ENCODE data around the gene ALDH2. TPM values are rescaled to one million over a fixed set of nuclear protein-coding genes. Genes with fewer than 3 reads are reported as not detected.
A peak's percentile ranks its signal among the peaks of the same experiment; 100 is the strongest.

The ALDH2 gene
- total RNA-seq, 2 donors from 2014 or later, result 76.6 to 91.4 TPM

DNA sequence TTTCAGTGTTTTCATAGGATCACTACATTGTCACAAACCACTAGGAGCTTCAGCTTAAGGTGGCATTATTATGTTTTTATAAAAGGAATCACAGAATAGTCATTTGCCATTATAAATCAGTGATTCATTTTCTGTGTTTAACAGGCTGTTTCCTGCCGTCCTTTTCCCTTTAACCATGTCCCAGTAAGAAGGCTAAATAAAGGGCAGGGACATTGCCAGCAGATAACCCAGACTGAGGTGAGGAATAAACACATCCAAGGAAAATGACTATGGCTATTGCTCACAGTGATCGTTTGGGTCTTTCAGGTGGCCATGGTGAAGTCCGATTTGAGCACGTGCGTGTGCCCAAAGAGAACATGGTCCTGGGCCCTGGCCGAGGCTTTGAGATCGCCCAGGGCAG is 17.9 kb upstream of the ALDH2 start:
- H3K27me3 Mint-ChIP-seq (ENCODE audit: insufficient read depth), result no peaks in the 10 kb centered on the region

DNA sequence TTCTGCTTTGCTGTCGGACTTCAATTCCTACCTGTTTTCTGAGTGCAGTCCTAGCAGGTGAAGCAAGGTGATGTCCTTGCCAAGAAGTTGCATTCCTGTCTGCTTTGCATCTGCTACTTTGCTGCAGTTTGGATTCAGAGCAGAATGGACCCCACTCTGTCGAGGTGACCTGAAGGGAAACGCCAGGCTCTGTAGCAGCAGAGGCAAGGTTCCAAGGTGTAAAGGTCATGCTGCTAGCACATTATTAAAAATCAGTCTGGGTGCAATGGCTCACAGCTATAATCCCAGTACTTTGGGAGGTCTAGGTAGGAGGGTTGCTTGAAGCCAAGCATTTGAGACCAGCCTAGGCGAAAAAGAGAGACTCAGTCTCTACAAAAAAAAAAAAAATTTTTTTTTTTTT is 17.3 kb upstream of the ALDH2 start:
- Histone ChIP-seq H3K27me3 (ENCODE audit: control insufficient read depth, insufficient read depth, low read length, poor library complexity, severe bottlenecking) (no peaks in the 10 kb centered on the region), H3K27ac (ENCODE audit: low read depth, low read length) (no peak overlapping the region), H3K4me3 (ENCODE audit: low read length) (no peak overlapping the region), H3K36me3 (ENCODE audit: control insufficient read depth, insufficient read depth, low read length) (peaks cover 24% of the 10 kb centered on the region), H3K9me3 (ENCODE audit: control insufficient read depth, low read length) (no peaks in the 10 kb centered on the region), H3K9ac (ENCODE audit: extremely low read depth, low read length, poor library complexity, severe bottlenecking) (no peak overlapping the region), H3K4me1 (ENCODE audit: control insufficient read depth, insufficient read depth, low read length) (peaks cover 9% of the 10 kb centered on the region)
- H3K36me3 Mint-ChIP-seq (ENCODE audit: low read depth), result peaks cover 41% of the 10 kb centered on the region
- no peak overlapping the region for H3K4me3 Mint-ChIP-seq
- H3K27ac Mint-ChIP-seq, result no peak overlapping the region
- H3K4me1 Mint-ChIP-seq, result peaks cover 10% of the 10 kb centered on the region
- TF ChIP-seq, protein P1, sequence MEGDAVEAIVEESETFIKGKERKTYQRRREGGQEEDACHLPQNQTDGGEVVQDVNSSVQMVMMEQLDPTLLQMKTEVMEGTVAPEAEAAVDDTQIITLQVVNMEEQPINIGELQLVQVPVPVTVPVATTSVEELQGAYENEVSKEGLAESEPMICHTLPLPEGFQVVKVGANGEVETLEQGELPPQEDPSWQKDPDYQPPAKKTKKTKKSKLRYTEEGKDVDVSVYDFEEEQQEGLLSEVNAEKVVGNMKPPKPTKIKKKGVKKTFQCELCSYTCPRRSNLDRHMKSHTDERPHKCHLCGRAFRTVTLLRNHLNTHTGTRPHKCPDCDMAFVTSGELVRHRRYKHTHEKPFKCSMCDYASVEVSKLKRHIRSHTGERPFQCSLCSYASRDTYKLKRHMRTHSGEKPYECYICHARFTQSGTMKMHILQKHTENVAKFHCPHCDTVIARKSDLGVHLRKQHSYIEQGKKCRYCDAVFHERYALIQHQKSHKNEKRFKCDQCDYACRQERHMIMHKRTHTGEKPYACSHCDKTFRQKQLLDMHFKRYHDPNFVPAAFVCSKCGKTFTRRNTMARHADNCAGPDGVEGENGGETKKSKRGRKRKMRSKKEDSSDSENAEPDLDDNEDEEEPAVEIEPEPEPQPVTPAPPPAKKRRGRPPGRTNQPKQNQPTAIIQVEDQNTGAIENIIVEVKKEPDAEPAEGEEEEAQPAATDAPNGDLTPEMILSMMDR (conservative IDR thresholded peaks at IDR 0.05), result no peak
- 86 to 94% methylated on average over 3 to 4 of the region's 4 CpGs for WGBS, 2 experiments (ENCODE audit: insufficient coverage in 1 of 2, insufficient read length in 1 of 2)
- no peaks in the 10 kb centered on the region for H3K9me3 Mint-ChIP-seq
- H3K27me3 Mint-ChIP-seq (ENCODE audit: insufficient read depth), result no peaks in the 10 kb centered on the region
- DNase-seq, result peak; percentile 29

More for the DNA sequence above, 17.9 kb upstream of the ALDH2 start:
- Histone ChIP-seq H3K9ac (ENCODE audit: extremely low read depth, low read length, poor library complexity, severe bottlenecking) (no peak overlapping the region), H3K4me3 (ENCODE audit: low read length) (no peak overlapping the region), H3K4me1 (ENCODE audit: control insufficient read depth, insufficient read depth, low read length) (peaks cover 9% of the 10 kb centered on the region), H3K36me3 (ENCODE audit: control insufficient read depth, insufficient read depth, low read length) (peaks cover 24% of the 10 kb centered on the region), H3K9me3 (ENCODE audit: control insufficient read depth, low read length) (no peaks in the 10 kb centered on the region), H3K27me3 (ENCODE audit: control insufficient read depth, insufficient read depth, low read length, poor library complexity, severe bottlenecking) (no peaks in the 10 kb centered on the region), H3K27ac (ENCODE audit: low read depth, low read length) (no peak overlapping the region)
- no peak overlapping the region for H3K27ac Mint-ChIP-seq
- TF ChIP-seq, protein P1 (conservative IDR thresholded peaks at IDR 0.05), result no peak
- no peaks in the 10 kb centered on the region for H3K9me3 Mint-ChIP-seq
- peaks cover 10% of the 10 kb centered on the region for H3K4me1 Mint-ChIP-seq
- DNase-seq, result no peak
- H3K4me3 Mint-ChIP-seq, result no peak overlapping the region
- WGBS, 2 experiments (ENCODE audit: insufficient coverage in 1 of 2, insufficient read length in 1 of 2), result 91 to 92% methylated on average over 7 of the region's 7 CpGs
- H3K36me3 Mint-ChIP-seq (ENCODE audit: low read depth), result peaks cover 46% of the 10 kb centered on the region

DNA sequence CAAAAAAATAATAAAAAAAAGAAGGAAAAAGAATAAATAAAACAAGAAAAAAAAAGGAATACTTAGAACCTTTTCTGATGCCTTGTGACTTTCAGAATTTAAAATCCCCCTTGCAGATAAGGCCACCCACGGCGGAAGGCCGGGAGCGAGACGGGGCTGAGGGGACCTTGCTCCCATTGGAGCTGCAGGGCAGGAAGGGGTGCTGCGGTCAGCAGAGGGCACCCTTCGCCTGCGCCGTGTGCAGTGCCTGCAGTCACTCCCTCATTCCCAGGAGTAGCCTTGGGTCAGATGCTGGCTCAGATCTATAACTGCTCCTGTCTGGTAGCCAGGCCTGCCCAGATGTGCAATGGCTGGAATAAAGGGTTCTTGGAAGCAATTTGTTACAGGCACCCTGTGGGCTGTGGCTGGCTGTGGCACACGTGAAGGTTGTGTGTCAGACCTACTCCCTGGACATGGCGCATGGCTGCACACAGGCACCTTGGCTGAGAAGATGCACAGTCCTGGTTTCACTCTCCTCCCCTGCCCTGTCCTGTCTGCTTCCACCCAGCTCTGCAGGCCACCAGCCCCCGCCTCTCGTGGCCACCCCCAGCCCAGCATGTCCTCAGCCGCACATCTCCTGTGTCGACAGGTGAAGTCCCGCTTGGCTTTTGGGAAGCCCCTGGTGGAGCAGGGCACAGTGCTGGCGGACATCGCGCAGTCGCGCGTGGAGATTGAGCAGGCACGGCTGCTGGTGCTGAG is 13.4 kb upstream of the ALDH2 start:
- Mint-ChIP-seq H3K9me3 (no peaks in the 10 kb centered on the region), H3K36me3 (ENCODE audit: low read depth) (peaks cover 19% of the 10 kb centered on the region), H3K27ac (no peak overlapping the region), H3K27me3 (ENCODE audit: insufficient read depth) (no peaks in the 10 kb centered on the region), H3K4me3 (no peak overlapping the region), H3K4me1 (peaks cover 7% of the 10 kb centered on the region)
- no peak overlapping the region for H3K9ac ChIP-seq (ENCODE audit: extremely low read depth, low read length, poor library complexity, severe bottlenecking)
- no peaks in the 10 kb centered on the region for H3K27me3 ChIP-seq (ENCODE audit: control insufficient read depth, insufficient read depth, low read length, poor library complexity, severe bottlenecking)
- no peaks in the 10 kb centered on the region for H3K4me1 ChIP-seq (ENCODE audit: control insufficient read depth, insufficient read depth, low read length)
- H3K36me3 ChIP-seq (ENCODE audit: control insufficient read depth, insufficient read depth, low read length), result peaks cover 3% of the 10 kb centered on the region
- 75 to 100% methylated on average over 9 to 23 of the region's 23 CpGs for WGBS, 2 experiments (ENCODE audit: insufficient coverage in 1 of 2, insufficient read length in 1 of 2)
- no peak overlapping the region for H3K27ac ChIP-seq (ENCODE audit: low read depth, low read length)
- H3K4me3 ChIP-seq (ENCODE audit: low read length), result no peak overlapping the region
- H3K9me3 ChIP-seq (ENCODE audit: control insufficient read depth, low read length), result no peaks in the 10 kb centered on the region
- TF ChIP-seq, protein P1 (conservative IDR thresholded peaks at IDR 0.05), result peak; percentile 96
- DNase-seq, result peak; percentile 92
